IgD-negative memory B cell (primary cell): ENCODE results near the gene DNAJA3. TPM values are rescaled to one million over a fixed set of nuclear protein-coding genes. Genes with fewer than 3 reads are reported as not detected.

Source experiments
- polyA plus RNA-seq: library from polyadenylated mRNA; unstranded; fragments of 300-500 nt; fragmentation: Illumina TruSeq; gene quantifications from one replicate; pipeline ENCODE4 v1.2.3, GENCODE V29; 2021

DNAJA3 gene
- polyA plus RNA-seq, 1 donor from 2014 or later: 42.7 TPM

Other genes with a start within 250 kb of the DNAJA3 start
- gene SRL, start 183.8 kb upstream of the DNAJA3 start, polyA plus RNA-seq: not detected
- gene TFAP4, start 152.8 kb upstream of the DNAJA3 start, polyA plus RNA-seq: 1.2 TPM
- not detected for gene GLIS2, start 109.8 kb upstream of the DNAJA3 start, polyA plus RNA-seq
- 40.4 TPM for gene PAM16, start 74.5 kb upstream of the DNAJA3 start, polyA plus RNA-seq
- gene VASN, start 54.0 kb upstream of the DNAJA3 start, polyA plus RNA-seq: 0.45 TPM
- gene CORO7, start 9.3 kb upstream of the DNAJA3 start, polyA plus RNA-seq: 108 TPM
- 45.3 TPM for gene NMRAL1, start 48.8 kb downstream of the DNAJA3 start, polyA plus RNA-seq
- 75.9 TPM for gene HMOX2, start 50.5 kb downstream of the DNAJA3 start, polyA plus RNA-seq
- gene CDIP1, start 112.9 kb downstream of the DNAJA3 start, polyA plus RNA-seq: 28.5 TPM
- gene C16orf96, start 130.5 kb downstream of the DNAJA3 start, polyA plus RNA-seq: 0.05 TPM
- 6.7 TPM for gene UBALD1, start 189.0 kb downstream of the DNAJA3 start, polyA plus RNA-seq
- gene MGRN1, start 199.0 kb downstream of the DNAJA3 start, polyA plus RNA-seq: 8.5 TPM